Effector memory CD4-positive, alpha-beta T cell (primary cell): ENCODE measurements around the gene ANKS1A.

Source experiments
- DNase-seq, 3 donors: peaks; one replicate each; pipeline ENCODE4 v3.0.0-alpha.2; 2020
- H3K27ac ChIP-seq: 2 replicates; pipeline ENCODE4 v1.7.0; 2013; ENCODE audit warnings: mild to moderate bottlenecking, low read length, moderate library complexity; ENCODE audit not compliant: insufficient read depth, poor library complexity, severe bottlenecking
- H3K27me3 ChIP-seq: replicated peaks from 2 replicates; pipeline ENCODE4 v1.7.0; 2013; ENCODE audit warnings: mild to moderate bottlenecking, low read length; ENCODE audit not compliant: insufficient read depth, control insufficient read depth, poor library complexity, severe bottlenecking
- H3K36me3 ChIP-seq: 2 replicates; pipeline ENCODE4 v1.7.0; 2013; ENCODE audit warnings: mild to moderate bottlenecking, low read length, moderate library complexity; ENCODE audit not compliant: control insufficient read depth, insufficient read depth
- H3K4me1 ChIP-seq: 2 replicates; pipeline ENCODE4 v1.7.0; 2013; ENCODE audit warnings: low read length, mild to moderate bottlenecking; ENCODE audit not compliant: control insufficient read depth, insufficient read depth, poor library complexity, severe bottlenecking
- H3K4me3 ChIP-seq: 2 replicates; pipeline ENCODE4 v1.7.0; 2013; ENCODE audit warnings: low read length, low read depth, mild to moderate bottlenecking; ENCODE audit not compliant: insufficient read depth, poor library complexity, severe bottlenecking
- H3K9me3 ChIP-seq: 2 replicates; pipeline ENCODE4 v1.7.0; 2013; ENCODE audit warnings: mild to moderate bottlenecking, low read length, moderate library complexity; ENCODE audit not compliant: control insufficient read depth

The ANKS1A gene

GRCh38 chr6:35042031-35042815, 153.2 kb downstream of the ANKS1A start:
- no peaks in the 10 kb centered on the region for H3K27me3 ChIP-seq
- H3K9me3 ChIP-seq, result no peaks in the 10 kb centered on the region
- no peaks in the 10 kb centered on the region for H3K36me3 ChIP-seq
- no peak for DNase-seq
- no peak overlapping the region for H3K4me3 ChIP-seq
- no peak overlapping the region for H3K27ac ChIP-seq
- H3K4me1 ChIP-seq, result no peaks in the 10 kb centered on the region

- DNase-seq, result no peak
- no peaks in the 10 kb centered on the region for H3K36me3 ChIP-seq
- no peaks in the 10 kb centered on the region for H3K27me3 ChIP-seq
- H3K9me3 ChIP-seq, result no peaks in the 10 kb centered on the region
- no peak overlapping the region for H3K4me3 ChIP-seq
- no peak overlapping the region for H3K27ac ChIP-seq
- H3K4me1 ChIP-seq, result peaks cover 4% of the 10 kb centered on the region
These were observed 154.5 kb downstream of the ANKS1A start for GRCh38 chr6:35043381-35044130.

DNA sequence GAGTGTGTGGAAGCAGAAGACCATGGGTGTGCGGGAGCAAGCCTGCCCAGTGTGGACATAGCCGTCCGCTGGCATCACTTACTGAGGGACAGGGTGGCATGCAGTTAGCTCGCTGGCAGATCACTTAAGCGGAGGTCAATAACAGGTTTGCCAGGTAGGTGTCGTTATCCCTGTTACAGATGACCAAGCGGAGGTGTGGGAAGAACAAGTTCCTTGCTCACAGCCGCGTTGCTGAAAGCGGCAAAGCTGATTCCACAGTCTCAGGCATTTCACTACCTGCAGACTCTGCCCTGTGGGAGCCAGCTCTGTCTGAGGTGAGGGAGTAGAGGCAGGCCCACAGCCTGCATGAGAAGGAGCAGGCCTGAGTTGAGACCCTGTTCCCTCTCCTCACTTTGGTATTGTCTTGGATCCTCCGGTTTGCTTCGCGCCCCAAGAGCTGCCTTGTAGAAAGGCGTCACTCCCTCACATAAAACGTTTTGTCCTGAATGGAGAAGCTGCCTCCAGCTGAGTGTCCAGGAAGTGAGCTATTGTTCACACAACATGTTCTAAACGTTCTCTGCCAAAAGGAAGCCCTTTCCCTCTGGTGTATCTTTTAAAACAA, 155.2 kb downstream of the ANKS1A start:
- no peak overlapping the region for H3K27ac ChIP-seq
- H3K4me1 ChIP-seq, result peaks cover 4% of the 10 kb centered on the region
- no peaks in the 10 kb centered on the region for H3K27me3 ChIP-seq
- no peaks in the 10 kb centered on the region for H3K9me3 ChIP-seq
- H3K36me3 ChIP-seq, result no peaks in the 10 kb centered on the region
- no peak for DNase-seq
- no peak overlapping the region for H3K4me3 ChIP-seq

DNA sequence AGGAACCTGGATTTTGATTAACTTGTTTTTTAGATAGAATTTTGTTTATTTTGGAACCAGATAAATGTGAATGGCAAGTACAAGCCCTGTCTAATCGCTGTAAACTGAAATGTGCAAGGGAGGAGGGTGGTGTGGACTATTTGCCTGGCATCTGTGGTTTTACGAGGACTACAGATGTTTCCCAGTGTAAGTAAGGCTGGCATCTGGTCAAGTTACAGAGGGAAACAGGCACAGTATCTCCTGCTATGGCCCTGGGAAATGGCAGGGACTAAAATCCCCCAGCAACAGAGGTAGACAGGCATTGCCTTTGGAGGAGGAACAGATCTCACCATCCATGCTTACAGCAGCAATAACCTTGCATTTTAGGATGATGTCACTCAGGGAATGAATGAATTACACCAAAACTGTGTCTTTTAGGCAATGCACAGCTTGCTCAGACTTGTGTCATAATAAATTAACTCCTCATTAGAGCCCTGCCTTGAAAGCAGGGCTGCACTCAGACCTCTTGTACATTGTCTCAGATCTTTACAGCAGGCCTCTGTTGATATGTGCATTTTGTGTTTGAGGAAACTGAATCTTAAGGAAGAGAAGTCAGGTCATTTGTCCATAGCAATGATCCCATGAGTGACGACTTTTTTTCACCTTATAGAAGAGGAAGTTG, 155.8 kb downstream of the ANKS1A start:
- Histone ChIP-seq H3K27me3 (no peaks in the 10 kb centered on the region), H3K9me3 (no peaks in the 10 kb centered on the region), H3K4me3 (no peak overlapping the region), H3K4me1 (peaks cover 4% of the 10 kb centered on the region), H3K36me3 (no peaks in the 10 kb centered on the region), H3K27ac (no peak overlapping the region)
- no peak for DNase-seq

DNA sequence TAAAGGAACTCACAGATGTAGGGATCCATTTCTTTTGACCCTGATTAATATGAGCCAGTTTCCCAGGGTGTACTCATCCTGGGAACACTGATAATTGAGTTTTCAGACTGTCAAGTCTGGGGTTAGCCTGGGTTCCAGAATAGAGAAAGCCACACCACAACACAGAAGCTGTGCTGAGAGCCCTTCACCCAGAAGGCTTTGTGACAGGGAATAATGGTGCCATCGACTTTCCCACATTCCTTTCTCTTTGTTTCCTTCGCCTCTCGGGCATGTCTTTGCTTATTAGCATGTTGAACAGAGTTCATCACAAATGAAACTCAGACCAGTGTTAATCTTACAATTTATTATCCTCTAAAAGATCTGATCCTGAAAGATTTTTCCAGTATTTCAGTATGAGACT, 157.0 kb downstream of the ANKS1A start:
- no peak for DNase-seq
- H3K27ac ChIP-seq, result no peak overlapping the region
- H3K36me3 ChIP-seq, result no peaks in the 10 kb centered on the region
- H3K9me3 ChIP-seq, result no peaks in the 10 kb centered on the region
- H3K4me3 ChIP-seq, result no peak overlapping the region
- no peaks in the 10 kb centered on the region for H3K27me3 ChIP-seq
- H3K4me1 ChIP-seq, result peaks cover 4% of the 10 kb centered on the region

- Histone ChIP-seq H3K4me3 (no peak overlapping the region), H3K4me1 (peaks cover 4% of the 10 kb centered on the region), H3K36me3 (no peaks in the 10 kb centered on the region), H3K9me3 (no peaks in the 10 kb centered on the region), H3K27ac (peak overlapping the region; percentile 8), H3K27me3 (no peaks in the 10 kb centered on the region)
- DNase-seq, result no peak
These were observed 157.8 kb downstream of the ANKS1A start for GRCh38 chr6:35046862-35047261.

- no peaks in the 10 kb centered on the region for H3K27me3 ChIP-seq
- no peak overlapping the region for H3K4me3 ChIP-seq
- no peaks in the 10 kb centered on the region for H3K36me3 ChIP-seq
- H3K4me1 ChIP-seq, result peaks cover 4% of the 10 kb centered on the region
- no peaks in the 10 kb centered on the region for H3K9me3 ChIP-seq
- H3K27ac ChIP-seq, result no peak overlapping the region
- no peak for DNase-seq
These were observed 158.4 kb downstream of the ANKS1A start for GRCh38 chr6:35047265-35048011.

DNA sequence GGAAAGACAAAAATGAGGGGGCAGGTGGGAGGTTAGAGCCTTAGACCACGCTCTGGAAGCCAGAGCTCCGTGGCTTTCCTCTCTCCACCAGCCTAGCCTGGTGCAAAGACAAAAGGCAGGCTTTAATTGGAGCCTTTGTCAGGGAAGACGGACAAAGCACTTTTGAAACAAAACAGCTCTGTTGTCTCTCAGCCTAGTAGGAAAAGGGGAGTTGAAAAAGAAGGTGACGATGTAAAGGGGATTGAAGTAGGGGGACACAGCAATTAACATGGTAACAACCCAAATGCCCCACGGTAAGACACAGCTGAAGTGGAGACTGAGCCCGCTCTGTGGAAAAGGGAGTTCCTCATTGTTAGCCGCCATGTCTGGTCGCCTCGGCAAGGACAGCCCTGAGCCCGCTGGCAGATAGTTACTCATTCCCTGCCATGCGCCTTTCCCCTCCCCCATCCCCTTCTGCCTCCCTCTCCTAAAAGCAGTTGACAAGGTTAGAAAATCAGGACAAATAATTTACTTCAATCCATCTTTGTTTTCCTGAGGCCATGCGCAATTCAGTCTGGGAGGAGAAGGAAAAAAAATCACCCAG, 159.1 kb downstream of the ANKS1A start:
- H3K4me1 ChIP-seq, result peaks cover 4% of the 10 kb centered on the region
- no peaks in the 10 kb centered on the region for H3K9me3 ChIP-seq
- H3K27me3 ChIP-seq, result no peaks in the 10 kb centered on the region
- peak overlapping the region; percentile 37 for H3K4me3 ChIP-seq
- no peaks in the 10 kb centered on the region for H3K36me3 ChIP-seq
- no peak overlapping the region for H3K27ac ChIP-seq
- DNase-seq, result no peak

DNA sequence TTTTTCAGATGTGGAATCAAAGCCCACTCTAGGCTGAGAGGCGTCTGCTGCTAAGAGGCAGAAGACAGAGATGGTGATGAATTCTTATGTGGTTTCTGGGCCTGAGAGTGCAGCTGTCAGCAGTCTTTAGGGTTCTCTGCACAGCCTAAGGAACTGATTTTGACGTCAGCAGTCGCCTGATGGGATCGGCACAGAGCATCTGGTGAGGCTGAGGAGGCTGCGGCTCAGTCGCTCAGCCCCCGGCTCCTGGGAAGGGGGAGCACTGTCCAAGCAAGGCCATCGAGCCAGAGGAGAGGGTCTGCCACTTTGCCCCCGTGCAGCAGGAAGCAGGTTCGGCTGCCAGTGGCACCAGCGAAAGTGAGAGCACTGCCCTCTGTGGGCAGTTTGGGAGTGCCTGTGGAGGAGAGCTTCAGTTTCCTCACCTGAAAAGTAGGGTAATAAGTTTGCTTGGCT, 159.6 kb downstream of the ANKS1A start:
- no peak for DNase-seq
- H3K4me1 ChIP-seq, result peaks cover 4% of the 10 kb centered on the region
- no peaks in the 10 kb centered on the region for H3K36me3 ChIP-seq
- no peak overlapping the region for H3K27ac ChIP-seq
- peak overlapping the region; percentile 37 for H3K4me3 ChIP-seq
- no peaks in the 10 kb centered on the region for H3K27me3 ChIP-seq
- no peaks in the 10 kb centered on the region for H3K9me3 ChIP-seq
